Activated T-helper 2 cell treated with anti-CD3 and anti-CD28 coated beads, Interferon-gamma antibody, Interleukin-2, Interleukin-4, amounts not matched to agents 10 μg/mL and 5 μg/mL and 100 μg/mL, durations not matched to agents 14 hours and 24 hours and 36 hours (primary cell): ENCODE results near the gene TLCD3A. TPM values are rescaled to one million over a fixed set of nuclear protein-coding genes. Genes with fewer than 3 reads are reported as not detected.

ENCODE experiments used
- DNase-seq: peaks from one replicate; pipeline ENCODE4 v3.0.0; 2021; ENCODE audit warnings: low spot score
- H3K27ac Mint-ChIP-seq: one replicate; pipeline ENCODE4 v1.8.0; 2021; ENCODE audit warnings: mixed read lengths
- H3K27me3 Mint-ChIP-seq: one replicate; pipeline ENCODE4 v1.8.0; 2021; ENCODE audit warnings: low read depth, mixed read lengths
- H3K36me3 Mint-ChIP-seq: one replicate; pipeline ENCODE4 v1.8.0; 2021; ENCODE audit warnings: low read depth, mixed read lengths
- H3K4me1 Mint-ChIP-seq: one replicate; pipeline ENCODE4 v1.8.0; 2021; ENCODE audit warnings: low read depth, mixed read lengths
- H3K4me3 Mint-ChIP-seq: one replicate; pipeline ENCODE4 v1.8.0; 2021; ENCODE audit warnings: low read depth, mild to moderate bottlenecking, moderate library complexity, mixed read lengths
- H3K9me3 Mint-ChIP-seq: one replicate; pipeline ENCODE4 v1.8.0; 2021; ENCODE audit warnings: mixed read lengths
- intact Hi-C: fragments of 100-400 bp; cut with micrococcal nuclease; formaldehyde crosslinking; loops from one replicate; pipeline ENCODE4 v1.15.1; 2023
- total RNA-seq: library from RNA; stranded (reverse); gene quantifications from 2 replicates; pipeline ENCODE4 v1.2.3, GENCODE V29; 2022

Gene TLCD3A
- total RNA-seq, 1 donor from 2014 or later = 38.1 TPM

DNA sequence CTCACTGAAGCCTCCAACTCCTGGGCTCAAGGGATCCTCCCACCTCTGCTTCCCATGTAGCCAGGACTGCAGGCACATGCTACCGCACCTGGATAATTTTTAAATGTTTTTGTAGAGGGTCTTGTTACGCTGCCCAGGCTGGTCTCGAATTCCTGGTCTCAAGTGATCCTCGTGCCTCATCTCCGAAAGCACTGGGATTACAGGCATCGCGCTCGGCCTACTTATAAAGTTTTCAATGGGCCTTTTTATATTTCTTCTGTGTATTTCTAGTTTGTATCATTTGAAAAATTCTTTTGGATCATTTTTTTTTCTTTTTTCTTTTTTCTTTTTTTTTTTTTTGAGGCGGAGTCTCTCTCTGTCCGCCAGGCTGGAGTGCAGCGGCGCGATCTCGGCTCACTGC is 7.3 kb upstream of the TLCD3A start:
- Mint-ChIP-seq H3K36me3 (no peaks in the 10 kb centered on the region), H3K9me3 (no peaks in the 10 kb centered on the region), H3K4me3 (no peak overlapping the region), H3K4me1 (no peaks in the 10 kb centered on the region), H3K27me3 (peaks cover 2% of the 10 kb centered on the region), H3K27ac (no peak overlapping the region)
- DNase-seq = no peak
- intact Hi-C loops = no loop called here

DNA sequence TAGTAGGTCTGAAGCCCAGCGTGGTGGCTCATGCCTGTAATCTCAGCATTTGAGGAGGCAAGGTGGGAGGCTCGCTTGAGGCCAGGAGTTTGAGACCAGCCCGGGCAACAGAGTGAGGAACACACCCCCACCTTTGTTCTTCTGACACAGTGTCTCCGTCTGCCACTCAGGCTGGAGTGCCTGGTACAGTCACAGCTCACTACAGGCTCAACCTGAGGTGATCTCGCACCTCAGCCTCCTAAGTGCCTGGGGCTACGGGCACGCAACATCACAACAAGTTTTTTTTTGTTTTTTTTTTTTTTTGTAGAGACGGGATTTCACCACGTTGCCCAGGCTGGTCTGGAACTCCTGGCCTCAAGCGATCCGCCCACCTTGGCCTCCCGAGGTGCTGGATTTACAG is 6.7 kb upstream of the TLCD3A start:
- Mint-ChIP-seq H3K36me3 (peaks cover 3% of the 10 kb centered on the region), H3K4me3 (no peak overlapping the region), H3K27me3 (no peaks in the 10 kb centered on the region), H3K27ac (no peak overlapping the region), H3K4me1 (peaks cover 4% of the 10 kb centered on the region), H3K9me3 (no peaks in the 10 kb centered on the region)
- intact Hi-C loops = no loop called here
- DNase-seq = no peak

DNA sequence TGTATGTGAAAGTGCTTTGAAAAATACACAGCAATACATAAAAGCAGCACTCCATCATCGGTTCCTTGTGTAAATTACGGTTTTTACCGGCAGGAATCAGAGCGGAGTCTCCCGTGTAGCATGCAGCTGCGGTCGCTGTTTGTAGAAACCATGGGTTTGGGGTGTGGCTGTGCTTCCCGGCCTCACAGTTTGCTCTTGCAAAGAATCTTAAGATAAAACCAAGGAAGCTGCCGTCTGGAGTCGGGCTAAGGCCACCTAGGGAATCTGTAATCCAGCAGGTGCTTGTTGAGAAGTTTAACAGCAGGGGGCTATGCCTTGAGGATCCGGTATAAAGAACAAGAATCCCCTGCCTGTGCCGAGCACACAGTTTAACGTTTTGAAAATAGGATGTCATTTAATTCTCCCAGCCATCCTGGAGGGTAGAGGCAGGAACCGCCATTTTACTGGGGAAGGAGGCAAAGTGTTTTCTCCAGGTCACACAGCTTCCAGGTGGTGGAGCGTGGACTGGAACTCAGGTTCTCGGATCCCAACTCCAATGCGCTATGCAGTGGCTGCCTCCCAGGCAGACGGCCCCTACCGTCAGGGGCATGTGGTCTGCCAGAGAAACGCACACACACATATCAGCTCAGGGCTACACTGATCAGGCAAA is 6.0 kb upstream of the TLCD3A start:
- H3K36me3 Mint-ChIP-seq = peaks cover 3% of the 10 kb centered on the region
- intact Hi-C loops = no loop called here
- no peaks in the 10 kb centered on the region for H3K27me3 Mint-ChIP-seq
- no peak overlapping the region for H3K4me3 Mint-ChIP-seq
- H3K9me3 Mint-ChIP-seq = no peaks in the 10 kb centered on the region
- H3K27ac Mint-ChIP-seq = no peak overlapping the region
- H3K4me1 Mint-ChIP-seq = peaks cover 7% of the 10 kb centered on the region
- no peak for DNase-seq

DNA sequence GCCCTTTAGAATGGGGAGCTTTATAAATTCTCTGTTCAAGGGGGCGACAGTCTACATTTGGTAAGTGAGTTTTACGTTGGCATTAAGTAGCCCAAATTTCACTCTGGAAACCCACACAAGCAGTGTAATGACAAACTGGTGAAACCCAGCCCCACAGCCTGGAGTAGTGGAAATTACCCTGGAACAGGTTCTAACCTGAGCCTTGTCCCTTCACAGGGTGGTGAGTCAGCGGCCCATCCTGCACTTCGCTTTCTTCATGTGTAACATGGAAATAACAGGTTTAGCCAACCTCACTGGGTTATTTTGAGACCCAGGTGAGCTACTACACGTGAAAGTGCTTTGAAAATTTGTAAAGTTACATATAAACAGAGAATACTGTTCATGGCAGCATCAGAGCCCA is 3.5 kb upstream of the TLCD3A start:
- Mint-ChIP-seq H3K9me3 (no peaks in the 10 kb centered on the region), H3K36me3 (peaks cover 13% of the 10 kb centered on the region), H3K27me3 (no peaks in the 10 kb centered on the region), H3K27ac (no peak overlapping the region), H3K4me1 (peaks cover 13% of the 10 kb centered on the region), H3K4me3 (no peak overlapping the region)
- intact Hi-C loops = no loop called here
- no peak for DNase-seq

DNA sequence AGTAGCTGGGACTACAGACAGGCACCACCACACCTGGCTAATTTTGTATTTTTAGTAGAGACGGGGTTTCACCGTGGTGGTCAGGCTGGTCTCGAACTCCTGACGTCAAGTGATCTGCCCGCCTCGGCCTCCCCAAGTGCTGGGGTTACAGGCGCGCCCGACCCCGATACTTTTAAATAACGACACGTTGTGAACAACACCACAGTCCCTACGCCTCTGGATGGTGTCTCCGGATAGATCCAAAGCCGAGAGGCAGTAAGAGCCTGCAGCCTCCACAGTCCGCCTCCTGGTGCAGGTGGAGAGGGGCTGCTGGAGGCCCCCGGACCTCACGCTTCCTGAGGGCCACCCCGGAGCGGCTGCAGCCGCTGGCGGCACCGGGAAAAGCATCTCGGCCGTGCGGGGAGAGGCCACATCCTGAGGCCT is 741 bp upstream of the TLCD3A start:
- H3K36me3 Mint-ChIP-seq = peaks cover 34% of the 10 kb centered on the region
- no peaks in the 10 kb centered on the region for H3K9me3 Mint-ChIP-seq
- H3K27ac Mint-ChIP-seq = peak overlapping the region; percentile 22
- H3K4me3 Mint-ChIP-seq = peak overlapping the region; percentile 79
- no peak for DNase-seq
- H3K4me1 Mint-ChIP-seq = peaks cover 17% of the 10 kb centered on the region
- H3K27me3 Mint-ChIP-seq = no peaks in the 10 kb centered on the region
- intact Hi-C loops = loop anchor here (2.0 kb wide), 1 partner anchor 17 kb away; the partner anchor contains the start of gene VPS53

DNA sequence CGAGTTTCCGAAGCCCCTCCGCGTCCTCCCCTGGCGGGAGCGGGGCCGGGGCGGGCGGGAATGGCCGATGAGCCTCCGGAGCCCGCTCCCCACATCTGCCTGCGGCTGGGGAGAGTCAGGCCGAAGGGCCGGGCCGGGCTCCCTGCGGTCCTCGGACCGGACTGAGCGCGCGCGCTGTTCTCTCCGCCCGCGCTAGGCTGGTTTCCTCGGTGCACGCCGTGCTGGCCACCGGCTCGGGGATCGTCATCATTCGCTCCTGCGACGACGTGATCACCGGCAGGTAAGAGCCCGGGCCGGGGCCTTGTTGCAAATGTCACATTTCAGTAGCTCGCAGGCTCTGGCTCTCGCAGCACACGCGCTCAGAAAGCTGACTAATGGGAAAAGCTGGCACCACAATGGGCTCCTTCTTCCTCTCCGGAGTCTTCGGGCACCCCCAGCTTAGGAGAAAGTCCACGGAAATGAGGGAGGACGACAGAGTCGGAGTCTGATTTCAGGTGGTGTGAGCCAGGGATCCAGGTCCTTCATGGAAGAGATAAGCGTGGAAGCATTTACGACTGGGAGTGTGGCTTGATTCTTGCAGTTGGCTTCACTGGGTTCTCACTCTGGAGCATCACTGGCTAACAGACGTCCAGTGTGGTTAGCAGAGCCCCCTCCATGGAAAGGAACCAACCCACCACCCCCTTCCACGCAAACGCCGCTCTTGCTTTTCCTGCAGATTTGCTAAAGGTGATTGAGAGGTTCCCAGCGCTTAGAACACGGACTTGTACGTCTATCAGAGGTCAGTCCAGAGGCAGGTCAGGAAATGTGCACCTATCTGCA is 715 bp downstream of the TLCD3A start:
- Mint-ChIP-seq H3K36me3 (peaks cover 49% of the 10 kb centered on the region), H3K4me3 (peak overlapping the region; percentile 92), H3K27ac (peak overlapping the region; percentile 87), H3K27me3 (no peaks in the 10 kb centered on the region), H3K4me1 (peaks cover 17% of the 10 kb centered on the region), H3K9me3 (no peaks in the 10 kb centered on the region)
- intact Hi-C loops = loop anchor here (2.0 kb wide), 1 partner anchor 18 kb away; the partner anchor contains the start of gene VPS53
- DNase-seq = peak; percentile 24

DNA sequence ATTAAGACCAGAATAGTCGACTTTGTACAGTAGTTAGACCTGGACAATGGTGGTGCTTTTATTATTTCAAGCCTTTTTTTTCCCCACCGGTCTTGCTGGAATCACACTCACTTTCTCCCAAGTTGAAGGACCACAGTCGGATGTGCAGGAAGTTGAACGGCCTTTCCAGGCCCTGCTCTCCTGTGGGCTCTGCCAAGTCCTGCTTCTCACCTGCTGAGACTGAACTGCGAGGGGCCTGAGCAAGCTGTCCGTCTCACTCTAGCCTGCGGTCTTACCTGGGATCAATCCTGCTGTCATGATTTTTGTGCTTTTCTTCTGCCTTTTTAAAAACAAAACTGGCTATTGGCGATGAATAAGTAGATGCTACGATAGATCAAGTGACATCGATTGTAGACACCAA is 1.3 kb downstream of the TLCD3A start:
- H3K4me3 Mint-ChIP-seq = peak overlapping the region; percentile 92
- H3K36me3 Mint-ChIP-seq = peaks cover 55% of the 10 kb centered on the region
- DNase-seq = no peak
- H3K4me1 Mint-ChIP-seq = peaks cover 17% of the 10 kb centered on the region
- intact Hi-C loops = loop anchor here (2.0 kb wide), 1 partner anchor 19 kb away; the partner anchor contains the start of gene VPS53
- H3K9me3 Mint-ChIP-seq = no peaks in the 10 kb centered on the region
- no peaks in the 10 kb centered on the region for H3K27me3 Mint-ChIP-seq
- H3K27ac Mint-ChIP-seq = peak overlapping the region; percentile 55

DNA sequence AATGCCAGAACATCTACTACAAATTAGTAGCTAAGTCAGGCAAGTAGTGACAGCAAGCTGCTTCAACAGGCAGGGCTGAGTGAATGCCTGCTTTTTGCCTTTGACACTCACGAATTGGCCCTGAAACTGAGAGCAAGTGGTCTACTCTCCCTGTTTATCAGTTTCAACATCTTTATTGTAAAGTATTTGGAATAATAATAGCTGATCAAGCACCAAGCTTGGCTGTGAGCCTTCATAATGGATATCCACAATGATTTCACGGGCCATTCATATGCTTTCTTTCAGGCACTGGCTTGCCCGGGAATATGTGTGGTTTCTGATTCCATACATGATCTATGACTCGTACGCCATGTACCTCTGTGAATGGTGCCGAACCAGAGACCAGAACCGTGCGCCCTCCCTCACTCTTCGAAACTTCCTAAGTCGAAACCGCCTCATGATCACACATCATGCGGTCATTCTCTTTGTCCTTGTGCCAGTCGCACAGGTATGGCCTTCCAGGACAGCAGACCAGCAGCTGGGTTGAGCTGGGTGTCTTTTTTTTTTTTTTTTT is 5.2 kb downstream of the TLCD3A start:
- DNase-seq = no peak
- Mint-ChIP-seq H3K27ac (no peak overlapping the region), H3K4me1 (peaks cover 18% of the 10 kb centered on the region)

DNA sequence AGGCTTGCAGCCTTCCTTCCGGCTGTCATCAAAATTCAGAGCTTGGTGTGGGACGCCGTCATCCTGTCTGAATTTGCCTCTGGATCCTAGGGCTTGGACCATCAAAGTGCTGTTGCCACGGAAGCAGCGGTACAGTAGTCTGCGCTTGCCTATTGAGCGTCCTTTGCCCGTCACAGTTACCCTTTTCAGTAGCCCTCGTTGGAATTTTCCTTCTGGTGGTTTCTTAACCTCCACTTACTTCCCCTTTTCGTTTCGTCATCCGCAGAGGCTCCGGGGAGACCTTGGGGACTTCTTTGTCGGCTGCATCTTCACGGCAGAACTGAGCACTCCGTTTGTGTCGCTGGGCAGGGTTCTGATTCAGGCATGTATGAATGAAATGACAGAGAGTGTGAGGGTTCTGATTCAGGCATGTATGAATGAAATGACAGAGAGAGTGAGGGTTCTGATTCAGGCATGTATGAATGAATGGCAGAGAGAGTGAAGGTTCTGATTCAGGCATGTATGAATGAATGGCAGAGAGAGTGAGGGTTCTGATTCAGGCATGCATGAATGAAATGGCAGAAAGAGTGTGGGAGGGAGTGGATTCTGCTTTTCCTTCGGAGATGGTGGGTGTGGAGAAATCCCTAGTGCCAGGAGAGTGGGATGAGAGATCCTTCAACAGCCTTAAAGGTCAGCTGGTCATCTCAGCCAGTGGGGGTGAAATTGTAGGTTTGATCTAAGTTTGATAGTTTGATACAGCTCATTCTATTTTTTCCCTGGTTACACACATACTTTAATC is 8.0 kb downstream of the TLCD3A start:
- DNase-seq = no peak
- Mint-ChIP-seq H3K27me3 (no peaks in the 10 kb centered on the region), H3K9me3 (no peaks in the 10 kb centered on the region), H3K4me1 (peaks cover 11% of the 10 kb centered on the region), H3K36me3 (peaks cover 82% of the 10 kb centered on the region), H3K27ac (peak overlapping the region; percentile 72), H3K4me3 (no peak overlapping the region)
- intact Hi-C loops = no loop called here

More for the DNA sequence above, 5.2 kb downstream of the TLCD3A start:
- H3K9me3 Mint-ChIP-seq = no peaks in the 10 kb centered on the region
- H3K36me3 Mint-ChIP-seq = peaks cover 78% of the 10 kb centered on the region
- no peak overlapping the region for H3K4me3 Mint-ChIP-seq
- intact Hi-C loops = no loop called here
- H3K27me3 Mint-ChIP-seq = no peaks in the 10 kb centered on the region

DNA sequence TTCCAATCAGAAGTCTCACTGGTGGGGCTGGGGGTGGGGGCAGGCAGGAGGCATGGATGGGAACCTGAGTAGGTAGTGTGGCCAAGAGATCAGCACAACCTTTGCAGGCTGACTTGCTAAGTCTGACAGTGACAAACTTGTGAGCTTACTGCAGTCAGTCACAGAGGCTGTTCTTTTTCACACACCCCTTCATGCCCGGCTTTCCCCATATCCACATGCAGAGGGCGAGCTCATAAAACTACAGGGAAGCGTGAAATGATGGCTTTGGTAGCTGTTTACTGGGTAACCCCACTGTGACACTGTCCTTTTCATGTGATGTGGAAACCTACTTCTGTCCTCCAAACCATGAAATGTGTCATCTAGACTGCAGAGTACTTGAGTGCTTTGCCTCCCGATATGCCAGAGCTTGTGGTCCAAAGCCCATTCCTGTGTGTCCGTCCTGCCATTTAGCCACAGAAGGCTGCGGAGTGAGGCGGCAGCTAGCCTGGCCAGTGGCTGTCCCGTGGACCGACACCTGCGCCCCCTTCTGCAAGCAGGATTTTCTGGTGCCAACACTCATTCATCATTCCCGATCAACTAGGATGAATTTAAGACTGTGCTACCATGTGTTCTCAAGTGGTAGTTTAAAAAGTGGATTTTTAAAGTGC is 9.9 kb downstream of the TLCD3A start:
- no peak for DNase-seq
- H3K36me3 Mint-ChIP-seq = peaks cover 85% of the 10 kb centered on the region
- H3K4me3 Mint-ChIP-seq = no peak overlapping the region
- H3K4me1 Mint-ChIP-seq = peaks cover 10% of the 10 kb centered on the region
- intact Hi-C loops = no loop called here
- no peak overlapping the region for H3K27ac Mint-ChIP-seq
- no peaks in the 10 kb centered on the region for H3K27me3 Mint-ChIP-seq
- H3K9me3 Mint-ChIP-seq = no peaks in the 10 kb centered on the region

DNA sequence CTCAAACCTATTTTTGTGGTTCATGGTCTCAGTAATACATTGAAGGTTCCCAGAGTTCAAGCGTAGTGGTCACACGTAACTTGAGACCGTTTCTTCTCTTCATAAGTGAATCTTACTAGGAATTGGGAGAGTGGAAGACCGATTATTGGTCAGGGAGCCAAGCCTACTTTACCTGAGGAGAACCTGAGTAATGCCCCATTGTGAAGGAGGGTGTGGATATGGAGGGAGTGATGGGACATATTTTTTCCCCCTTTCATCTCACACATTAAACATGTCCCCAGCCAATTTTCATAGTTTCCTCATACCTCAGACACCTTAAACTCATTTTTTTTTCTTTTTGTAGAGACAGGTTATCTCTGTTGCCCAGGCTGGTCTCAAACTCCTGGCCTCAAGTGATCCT is 10.7 kb downstream of the TLCD3A start:
- no peak for DNase-seq
- intact Hi-C loops = no loop called here
- Mint-ChIP-seq H3K4me3 (no peak overlapping the region), H3K9me3 (no peaks in the 10 kb centered on the region), H3K4me1 (peaks cover 10% of the 10 kb centered on the region), H3K36me3 (peaks cover 85% of the 10 kb centered on the region), H3K27me3 (no peaks in the 10 kb centered on the region), H3K27ac (no peak overlapping the region)

DNA sequence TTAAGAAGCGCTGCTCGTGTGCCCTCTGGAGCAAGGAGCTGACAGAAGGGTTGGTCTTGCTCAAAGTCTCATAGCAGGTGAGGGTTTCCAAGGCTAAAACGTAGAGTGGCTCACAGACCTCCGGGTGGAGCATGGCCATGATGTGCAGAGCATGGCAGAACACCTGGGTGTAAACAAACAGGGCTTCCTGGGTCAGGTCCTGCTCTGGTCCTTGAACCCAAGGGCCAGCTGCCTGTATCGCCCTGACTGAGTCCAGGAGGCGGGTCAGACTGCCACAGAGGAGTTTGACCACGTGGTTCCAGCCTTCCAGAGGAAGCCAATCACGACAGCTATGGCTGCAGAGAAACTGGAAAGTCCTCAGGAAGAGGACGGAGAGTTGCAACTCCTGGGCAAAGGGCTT is 12.5 kb downstream of the TLCD3A start:
- Mint-ChIP-seq H3K4me1 (peaks cover 17% of the 10 kb centered on the region), H3K36me3 (peaks cover 92% of the 10 kb centered on the region), H3K27me3 (no peaks in the 10 kb centered on the region), H3K4me3 (no peak overlapping the region), H3K27ac (no peak overlapping the region), H3K9me3 (peaks cover 10% of the 10 kb centered on the region)
- intact Hi-C loops = no loop called here
- no peak for DNase-seq
